Esophagus muscularis mucosa (tissue), 4 donors: ENCODE measurements around the gene PHLDA2. TPM values are rescaled to one million over a fixed set of nuclear protein-coding genes. Genes with fewer than 3 reads are reported as not detected.

Experiments used
- DNase-seq: peaks from one replicate; pipeline ENCODE4 v3.0.0-alpha.2; 2017; ENCODE audit errors: extremely low spot score
- H3K27ac ChIP-seq, 4 donors: fragments of 200-600 bp; sonication (generic); replicated peaks in 1 of 4; 1 replicate in 3 of 4; 2 replicates in 1 of 4; pipeline ENCODE4 v1.5.1; 2016 to 2019; ENCODE audit warnings: mild to moderate bottlenecking in 1 of 4
- H3K27me3 ChIP-seq, 4 donors: fragments of 200-600 bp; sonication (generic); one replicate each; pipeline versions ENCODE4 v1.5.1 to v1.6.0; 2016 to 2019
- H3K36me3 ChIP-seq, 4 donors: fragments of 200-600 bp; sonication (generic); one replicate each; pipeline ENCODE4 v1.5.1; 2016 to 2019
- H3K4me1 ChIP-seq, 4 donors: fragments of 200-600 bp; sonication (generic); one replicate each; pipeline ENCODE4 v1.5.1; 2016 to 2019
- H3K4me3 ChIP-seq, 4 donors: fragments of 200-600 bp; sonication (generic); 1 replicate in 2 of 4; 2 replicates in 2 of 4; pipeline ENCODE4 v1.5.1; 2016 to 2019; ENCODE audit warnings: mild to moderate bottlenecking in 4 of 4, moderate library complexity in 1 of 4
- H3K9me3 ChIP-seq, 4 donors: fragments of 200-600 bp; sonication (generic); 1 replicate in 3 of 4; 2 replicates in 1 of 4; pipeline ENCODE4 v1.5.1; 2016 to 2019
- CTCF ChIP-seq, 3 experiments: fragments of 200-600 bp in 2 of 3; fragments of 450-650 bp in 1 of 3; sonication (generic) in 2 of 3; IDR thresholded peaks; one replicate each; pipeline ENCODE4 v1.5.1; 2017 to 2019; ENCODE audit warnings: antibody characterized with exemption in 3 of 3, mild to moderate bottlenecking in 2 of 3, moderate library complexity in 1 of 3
- EP300 ChIP-seq: sonication (generic); formaldehyde crosslinking; IDR thresholded peaks from one replicate; pipeline ENCODE4 v1.6.1; 2017; ENCODE audit warnings: antibody characterized with exemption
- POLR2A ChIP-seq: fragments of 450-650 bp; IDR thresholded peaks from one replicate; pipeline ENCODE4 v1.6.1; 2017; ENCODE audit warnings: antibody characterized with exemption, moderate library complexity, mild to moderate bottlenecking, low read depth
- POLR2AphosphoS5 ChIP-seq, 2 donors: sonication (generic); formaldehyde crosslinking; IDR thresholded peaks; one replicate each; pipeline ENCODE4 v1.6.1; 2017; ENCODE audit warnings: antibody characterized with exemption in 2 of 2
- WGBS: methylation state at CpG from one replicate; pipeline ENCODE4 v1.1.5; 2018; 5-methylcytosine and 5-hydroxymethylcytosine counted together
- intact Hi-C: fragments of 100-400 bp; cut with DNase I; formaldehyde crosslinking; loops from one replicate; pipeline ENCODE4 v1.15.1; 2023
- total RNA-seq, 4 donors: library from RNA; depleted of rRNA; stranded (reverse); fragments of >200 nt; gene quantifications; one replicate each; pipeline versions ENCODE4 v1.1.0 to v1.2.1, GENCODE V29; 2016

Gene PHLDA2
- total RNA-seq, 4 donors from 2014 or later = 0.83 to 2.3 (median 1.3) TPM

GRCh38 chr11:2952290-2952689, 23.1 kb upstream of the PHLDA2 start:
- peaks cover 75 to 100% (median 98%) of the 10 kb centered on the region in 4 donors for H3K36me3 ChIP-seq
- H3K4me3 ChIP-seq = no peak overlapping the region
- intact Hi-C loops = no loop called here
- DNase-seq = no peak
- peaks cover 0 to 19% (median 17%) of the 10 kb centered on the region in 4 donors for H3K4me1 ChIP-seq
- WGBS = 74% methylated on average over 6 of the region's 6 CpGs
- TF ChIP-seq POLR2AphosphoS5 (IDR thresholded peaks at IDR 0.05) (no peak), EP300 (no peak), CTCF (IDR thresholded peaks at IDR 0.05) (no peak), POLR2A (no peak)
- H3K27me3 ChIP-seq = no peaks in the 10 kb centered on the region
- peak overlapping the region in 2 of 4 donors; percentile 33 to 65 for H3K27ac ChIP-seq
- no peaks in the 10 kb centered on the region for H3K9me3 ChIP-seq

- H3K4me3 ChIP-seq = no peak overlapping the region
- no peak for DNase-seq
- H3K4me1 ChIP-seq = peaks cover 2 to 21% (median 17%) of the 10 kb centered on the region in 4 donors
- 72% methylated on average over 9 of the region's 9 CpGs for WGBS
- no peaks in the 10 kb centered on the region for H3K27me3 ChIP-seq
- intact Hi-C loops = no loop called here
- TF ChIP-seq CTCF (IDR thresholded peaks at IDR 0.05) = no peak
- TF ChIP-seq POLR2A = no peak
- no peak for TF ChIP-seq POLR2AphosphoS5 (IDR thresholded peaks at IDR 0.05)
- no peak for TF ChIP-seq EP300
- no peaks in the 10 kb centered on the region for H3K9me3 ChIP-seq
- H3K27ac ChIP-seq = peak overlapping the region; percentile 16 to 65 (median 35)
- H3K36me3 ChIP-seq = peaks cover 67 to 95% (median 94%) of the 10 kb centered on the region in 4 donors
Observed at GRCh38 chr11:2951231-2952110, 22.3 kb upstream of the PHLDA2 start.

- Histone ChIP-seq H3K36me3 (peaks cover 60 to 88% (median 88%) of the 10 kb centered on the region in 4 donors), H3K4me1 (peaks cover 9 to 28% (median 23%) of the 10 kb centered on the region in 4 donors), H3K27me3 (no peaks in the 10 kb centered on the region), H3K9me3 (no peaks in the 10 kb centered on the region), H3K4me3 (no peak overlapping the region), H3K27ac (peak overlapping the region; percentile 16 to 65 (median 35))
- DNase-seq = no peak
- intact Hi-C loops = no loop called here
- TF ChIP-seq EP300 = no peak
- WGBS = 48% methylated on average over 1 of the region's 1 CpG
Observed at GRCh38 chr11:2950825-2951224, 21.6 kb upstream of the PHLDA2 start.

- no peak overlapping the region for H3K27ac ChIP-seq
- no peak for DNase-seq
- H3K27me3 ChIP-seq = no peaks in the 10 kb centered on the region
- WGBS = 90% methylated on average over 11 of the region's 11 CpGs
- no peaks in the 10 kb centered on the region for H3K9me3 ChIP-seq
- intact Hi-C loops = no loop called here
- H3K36me3 ChIP-seq = peaks cover 53 to 82% (median 79%) of the 10 kb centered on the region in 4 donors
- H3K4me1 ChIP-seq = peaks cover 12 to 37% (median 32%) of the 10 kb centered on the region in 4 donors
- H3K4me3 ChIP-seq = no peak overlapping the region
- TF ChIP-seq CTCF (IDR thresholded peaks at IDR 0.05) (no peak), POLR2AphosphoS5 (IDR thresholded peaks at IDR 0.05) (no peak), POLR2A (no peak), EP300 (no peak)
Observed at GRCh38 chr11:2949920-2950319, 20.7 kb upstream of the PHLDA2 start.

GRCh38 chr11:2947744-2948143, 18.5 kb upstream of the PHLDA2 start:
- Histone ChIP-seq H3K36me3 (peaks cover 31 to 79% (median 64%) of the 10 kb centered on the region in 4 donors), H3K27ac (no peak overlapping the region), H3K27me3 (no peaks in the 10 kb centered on the region), H3K4me1 (peaks cover 12 to 49% (median 45%) of the 10 kb centered on the region in 4 donors), H3K9me3 (no peaks in the 10 kb centered on the region), H3K4me3 (no peak overlapping the region)
- TF ChIP-seq POLR2A (no peak), EP300 (no peak), CTCF (IDR thresholded peaks at IDR 0.05) (no peak), POLR2AphosphoS5 (IDR thresholded peaks at IDR 0.05) (no peak)
- intact Hi-C loops = no loop called here
- DNase-seq = no peak
- 94% methylated on average over 11 of the region's 11 CpGs for WGBS
